Tibial artery (tissue), 4 donors: ENCODE measurements around the gene MEI1.

ENCODE experiments used
- DNase-seq, 2 donors: peaks; one replicate each; pipeline ENCODE4 v3.0.0-alpha.2; 2019
- H3K27ac ChIP-seq, 2 donors: fragments of 200-600 bp; sonication (generic) in 1 of 2; 1 replicate in 1 of 2; 2 replicates in 1 of 2; pipeline ENCODE4 v1.5.1; 2018 to 2019; ENCODE audit warnings: mild to moderate bottlenecking in 1 of 2
- H3K27me3 ChIP-seq, 2 donors: fragments of 200-600 bp; sonication (generic) in 1 of 2; one replicate each; pipeline versions ENCODE4 v1.5.1 to v1.6.0; 2016 to 2019
- H3K36me3 ChIP-seq, 3 donors: fragments of 200-600 bp; sonication (generic) in 2 of 3; one replicate each; pipeline ENCODE4 v1.5.1; 2016 to 2019; ENCODE audit warnings: mild to moderate bottlenecking in 2 of 3
- H3K4me1 ChIP-seq, 4 donors: fragments of 200-600 bp; sonication (generic) in 2 of 4; 1 replicate in 3 of 4; 2 replicates in 1 of 4; pipeline ENCODE4 v1.5.1; 2016 to 2019
- H3K4me3 ChIP-seq, 2 donors: fragments of 200-600 bp; sonication (generic) in 1 of 2; 1 replicate in 1 of 2; 2 replicates in 1 of 2; pipeline ENCODE4 v1.5.1; 2018 to 2019; ENCODE audit warnings: mild to moderate bottlenecking in 2 of 2
- H3K9me3 ChIP-seq, 3 donors: fragments of 200-600 bp; sonication (generic) in 1 of 3; one replicate each; pipeline ENCODE4 v1.5.1; 2016 to 2019
- intact Hi-C: fragments of 100-400 bp; cut with DNase I; formaldehyde crosslinking; loops from one replicate; pipeline ENCODE4 v1.15.0; 2023; ENCODE audit warnings: low total_unique reads
- TF ChIP-seq, protein P1 (sequence below), 2 experiments: fragments of 200-600 bp in 1 of 2; fragments of 450-650 bp in 1 of 2; IDR thresholded peaks; one replicate each; pipeline ENCODE4 v1.5.1; 2017 to 2019; ENCODE audit warnings: antibody characterized with exemption in 2 of 2, mild to moderate bottlenecking in 1 of 2, moderate library complexity in 1 of 2

The MEI1 gene

DNA sequence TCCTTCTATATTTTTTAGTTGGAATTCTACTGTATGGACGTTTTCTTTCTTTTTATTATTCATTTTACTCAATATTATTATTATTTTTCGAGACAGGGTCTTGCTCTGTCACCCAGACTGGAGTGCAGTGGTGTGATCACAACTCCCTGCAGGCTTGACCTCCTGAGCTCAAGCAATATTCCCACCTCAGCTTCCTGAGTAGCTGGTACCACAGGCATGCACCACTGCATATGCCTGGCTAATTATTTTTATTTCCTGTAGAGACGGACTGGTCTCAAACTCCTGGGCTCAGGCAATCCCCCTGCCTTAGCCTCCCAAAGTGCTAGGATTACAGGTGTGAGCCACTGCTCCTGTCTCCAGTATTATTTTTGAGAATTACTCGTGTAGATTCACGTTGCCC lies 67.2 kb downstream of the MEI1 start:
- no peak overlapping the region for H3K4me3 ChIP-seq
- no peak for DNase-seq
- no peaks in the 10 kb centered on the region for H3K36me3 ChIP-seq
- H3K4me1 ChIP-seq: no peaks in the 10 kb centered on the region
- H3K9me3 ChIP-seq: no peaks in the 10 kb centered on the region
- TF ChIP-seq, protein P1, sequence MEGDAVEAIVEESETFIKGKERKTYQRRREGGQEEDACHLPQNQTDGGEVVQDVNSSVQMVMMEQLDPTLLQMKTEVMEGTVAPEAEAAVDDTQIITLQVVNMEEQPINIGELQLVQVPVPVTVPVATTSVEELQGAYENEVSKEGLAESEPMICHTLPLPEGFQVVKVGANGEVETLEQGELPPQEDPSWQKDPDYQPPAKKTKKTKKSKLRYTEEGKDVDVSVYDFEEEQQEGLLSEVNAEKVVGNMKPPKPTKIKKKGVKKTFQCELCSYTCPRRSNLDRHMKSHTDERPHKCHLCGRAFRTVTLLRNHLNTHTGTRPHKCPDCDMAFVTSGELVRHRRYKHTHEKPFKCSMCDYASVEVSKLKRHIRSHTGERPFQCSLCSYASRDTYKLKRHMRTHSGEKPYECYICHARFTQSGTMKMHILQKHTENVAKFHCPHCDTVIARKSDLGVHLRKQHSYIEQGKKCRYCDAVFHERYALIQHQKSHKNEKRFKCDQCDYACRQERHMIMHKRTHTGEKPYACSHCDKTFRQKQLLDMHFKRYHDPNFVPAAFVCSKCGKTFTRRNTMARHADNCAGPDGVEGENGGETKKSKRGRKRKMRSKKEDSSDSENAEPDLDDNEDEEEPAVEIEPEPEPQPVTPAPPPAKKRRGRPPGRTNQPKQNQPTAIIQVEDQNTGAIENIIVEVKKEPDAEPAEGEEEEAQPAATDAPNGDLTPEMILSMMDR (IDR thresholded peaks at IDR 0.05): no peak
- H3K27me3 ChIP-seq: peaks cover 0 to 12% of the 10 kb centered on the region in 2 donors
- intact Hi-C loops: no loop called here
- H3K27ac ChIP-seq: no peak overlapping the region

DNA sequence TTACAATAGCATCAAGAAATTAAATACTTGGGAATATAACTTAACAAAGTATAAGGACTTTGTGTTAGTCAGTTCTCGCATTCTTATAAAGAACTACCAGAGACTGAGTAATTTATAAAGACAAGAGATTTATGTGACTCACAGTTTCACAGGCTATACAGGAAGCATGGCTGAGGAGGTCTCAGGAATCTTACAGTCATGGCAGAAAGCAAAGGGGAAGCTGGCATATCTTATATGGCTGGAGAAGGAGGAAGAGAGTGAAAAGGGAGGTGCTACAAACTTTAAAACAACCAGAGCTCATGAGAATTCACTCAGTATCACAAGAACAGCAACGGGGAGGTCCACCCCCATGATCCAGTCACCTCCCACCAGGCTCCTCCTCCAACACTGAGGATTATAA lies 69.1 kb downstream of the MEI1 start:
- Histone ChIP-seq H3K9me3 (no peaks in the 10 kb centered on the region), H3K27ac (no peak overlapping the region), H3K36me3 (no peaks in the 10 kb centered on the region), H3K4me1 (no peaks in the 10 kb centered on the region), H3K4me3 (no peak overlapping the region), H3K27me3 (peaks cover 0 to 12% of the 10 kb centered on the region in 2 donors)
- TF ChIP-seq, protein P1 (IDR thresholded peaks at IDR 0.05): no peak
- intact Hi-C loops: no loop called here
- DNase-seq: no peak

DNA sequence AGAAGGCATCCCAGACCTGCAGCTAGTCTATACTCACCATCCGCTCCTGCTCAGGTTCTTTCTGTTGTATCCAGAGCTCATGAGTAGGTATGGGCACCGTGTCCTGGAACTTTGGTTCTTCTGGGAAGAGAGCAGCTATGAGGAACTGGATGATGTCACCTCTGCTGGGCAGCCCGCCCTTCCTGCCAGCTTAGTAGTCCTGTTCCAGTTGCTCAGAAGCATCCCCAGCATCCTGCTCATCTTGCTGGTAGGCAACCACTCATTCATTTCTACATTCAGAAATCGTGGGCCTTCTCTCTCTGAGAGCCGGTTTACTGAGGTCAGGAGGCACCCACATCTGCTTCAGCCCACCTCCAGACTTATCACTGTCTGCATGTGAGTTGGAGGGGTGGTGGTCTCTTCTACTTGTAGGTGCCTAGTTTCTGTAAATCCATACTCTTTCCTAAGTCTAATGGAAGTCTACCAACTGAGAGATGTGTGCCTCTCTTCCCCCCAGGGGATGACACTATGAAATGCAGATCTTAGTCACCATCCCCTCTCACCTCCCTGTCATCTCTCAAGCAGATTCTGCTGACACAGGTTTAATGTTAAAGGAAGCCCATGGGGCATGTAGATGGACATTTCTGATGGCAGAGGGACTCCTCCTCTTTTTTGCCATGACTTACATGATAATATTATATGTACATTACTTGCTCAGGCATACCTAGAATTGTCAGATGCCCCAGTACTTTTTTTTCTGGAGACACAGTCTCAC lies 71.6 kb downstream of the MEI1 start:
- peaks cover 0 to 12% of the 10 kb centered on the region in 2 donors for H3K27me3 ChIP-seq
- TF ChIP-seq, protein P1 (IDR thresholded peaks at IDR 0.05): no peak
- no peaks in the 10 kb centered on the region for H3K4me1 ChIP-seq
- H3K4me3 ChIP-seq: no peak overlapping the region
- no peak for DNase-seq
- H3K36me3 ChIP-seq: no peaks in the 10 kb centered on the region
- H3K9me3 ChIP-seq: no peaks in the 10 kb centered on the region
- intact Hi-C loops: no loop called here
- no peak overlapping the region for H3K27ac ChIP-seq

DNA sequence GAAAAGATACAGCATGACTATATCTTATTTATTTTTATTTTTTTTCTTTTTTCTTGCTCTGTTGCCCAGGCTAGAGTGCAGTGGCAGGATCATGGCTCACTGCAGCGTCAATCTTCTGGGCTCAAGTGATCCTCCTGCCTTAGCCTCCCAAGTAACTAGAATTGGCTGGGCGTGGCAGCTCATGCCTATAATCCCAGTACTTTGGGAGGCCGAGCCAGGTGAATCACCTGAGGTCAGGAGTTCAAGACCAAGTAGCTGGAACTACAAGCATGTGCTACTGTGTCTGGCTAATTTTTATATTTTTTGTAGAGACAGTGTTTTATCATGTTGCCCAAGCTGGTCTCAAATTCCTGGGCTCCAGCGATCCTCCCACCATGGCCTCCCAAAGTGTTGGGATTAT lies 72.9 kb downstream of the MEI1 start:
- Histone ChIP-seq H3K9me3 (no peaks in the 10 kb centered on the region), H3K36me3 (no peaks in the 10 kb centered on the region), H3K27me3 (peaks cover 0 to under 1% of the 10 kb centered on the region in 2 donors), H3K27ac (no peak overlapping the region), H3K4me3 (no peak overlapping the region), H3K4me1 (no peaks in the 10 kb centered on the region)
- TF ChIP-seq, protein P1 (IDR thresholded peaks at IDR 0.05): no peak
- DNase-seq: no peak
- intact Hi-C loops: no loop called here

DNA sequence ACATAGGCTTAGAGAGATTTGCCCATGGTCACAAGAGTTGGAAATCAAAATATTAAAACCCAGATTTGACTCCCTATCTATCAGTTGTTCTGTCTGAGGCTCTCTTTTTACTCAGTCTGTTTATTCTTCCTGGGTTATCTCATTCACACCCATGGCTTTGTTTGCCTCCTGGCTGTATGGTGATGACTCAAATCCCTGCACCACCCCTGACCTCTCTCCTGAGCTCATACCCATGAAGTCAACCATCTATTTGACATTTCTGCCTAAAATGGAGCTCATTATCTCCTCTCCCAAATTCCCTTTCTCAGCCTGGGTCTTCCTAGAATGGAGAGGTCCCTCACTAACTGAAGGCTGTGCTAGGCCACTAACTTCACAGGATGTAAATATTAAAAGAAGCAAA lies 73.3 kb downstream of the MEI1 start:
- no peak for DNase-seq
- Histone ChIP-seq H3K36me3 (no peaks in the 10 kb centered on the region), H3K4me1 (no peaks in the 10 kb centered on the region), H3K27ac (no peak overlapping the region), H3K27me3 (no peaks in the 10 kb centered on the region), H3K9me3 (no peaks in the 10 kb centered on the region), H3K4me3 (no peak overlapping the region)
- intact Hi-C loops: no loop called here
- TF ChIP-seq, protein P1 (IDR thresholded peaks at IDR 0.05): no peak
